OCI-LY7 (cell line): Measurements from ENCODE around the gene OOEP.

Source experiments
- EZH2phosphoT487 ChIP-seq: fragments of 200-600 bp; sonication (generic); IDR thresholded peaks from 2 replicates; pipeline ENCODE4 v1.6.1; 2018; ENCODE audit warnings: low read depth, borderline replicate concordance, mild to moderate bottlenecking, mixed run types, antibody characterized with exemption, low read length, moderate library complexity, mixed read lengths
- TF ChIP-seq, protein P1 (sequence below): fragments of 200-600 bp; sonication (generic); conservative IDR thresholded peaks from 2 replicates; pipeline ENCODE4 v1.5.1; 2014; ENCODE audit warnings: mild to moderate bottlenecking, antibody characterized with exemption, low read length, moderate library complexity, mixed read lengths

DNA sequence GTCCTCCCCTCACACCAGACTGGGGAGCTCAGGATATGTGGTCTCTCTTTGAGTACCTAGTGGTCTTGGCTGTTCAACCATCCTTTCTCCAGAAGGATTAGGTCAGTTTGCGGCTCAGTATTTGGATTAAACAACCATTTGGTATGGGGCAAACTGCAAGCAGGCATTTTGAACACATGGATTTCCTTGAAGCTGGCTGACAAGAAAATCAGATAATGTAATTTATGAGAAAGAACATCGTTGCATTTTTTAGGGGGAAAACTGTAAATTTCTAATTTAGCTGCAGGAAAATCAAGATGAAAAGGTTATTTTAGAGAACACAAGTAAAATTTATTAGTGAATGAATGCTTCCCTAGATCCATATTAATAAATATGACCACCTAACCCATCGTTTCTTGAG lies 40.9 kb downstream of the OOEP start:
- TF ChIP-seq, protein P1, sequence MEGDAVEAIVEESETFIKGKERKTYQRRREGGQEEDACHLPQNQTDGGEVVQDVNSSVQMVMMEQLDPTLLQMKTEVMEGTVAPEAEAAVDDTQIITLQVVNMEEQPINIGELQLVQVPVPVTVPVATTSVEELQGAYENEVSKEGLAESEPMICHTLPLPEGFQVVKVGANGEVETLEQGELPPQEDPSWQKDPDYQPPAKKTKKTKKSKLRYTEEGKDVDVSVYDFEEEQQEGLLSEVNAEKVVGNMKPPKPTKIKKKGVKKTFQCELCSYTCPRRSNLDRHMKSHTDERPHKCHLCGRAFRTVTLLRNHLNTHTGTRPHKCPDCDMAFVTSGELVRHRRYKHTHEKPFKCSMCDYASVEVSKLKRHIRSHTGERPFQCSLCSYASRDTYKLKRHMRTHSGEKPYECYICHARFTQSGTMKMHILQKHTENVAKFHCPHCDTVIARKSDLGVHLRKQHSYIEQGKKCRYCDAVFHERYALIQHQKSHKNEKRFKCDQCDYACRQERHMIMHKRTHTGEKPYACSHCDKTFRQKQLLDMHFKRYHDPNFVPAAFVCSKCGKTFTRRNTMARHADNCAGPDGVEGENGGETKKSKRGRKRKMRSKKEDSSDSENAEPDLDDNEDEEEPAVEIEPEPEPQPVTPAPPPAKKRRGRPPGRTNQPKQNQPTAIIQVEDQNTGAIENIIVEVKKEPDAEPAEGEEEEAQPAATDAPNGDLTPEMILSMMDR = no peak
- TF ChIP-seq EZH2phosphoT487 = no peak
